ENCODE results near the gene IL1B. TPM values are rescaled to one million over a fixed set of nuclear protein-coding genes. Genes with fewer than 3 reads are reported as not detected.

IL1B gene
- total and polyA plus RNA-seq, 2 experiments from 2014 or later, result 1.1 to 2.4 TPM

GRCh38 chr2:112843288-112843687 is 6.7 kb upstream of the IL1B start:
- Histone ChIP-seq H3K27ac (no peak overlapping the region), H4K20me1 (ENCODE audit: insufficient read depth, poor library complexity, severe bottlenecking) (no peaks in the 10 kb centered on the region), H3K4me2 (no peak overlapping the region), H3K27me3 (no peaks in the 10 kb centered on the region), H3K9me3 (ENCODE audit: low read depth) (no peaks in the 10 kb centered on the region), H3K4me3 (no peak overlapping the region), H2AFZ (no peak overlapping the region), H3K4me1 (ENCODE audit: insufficient read depth) (no peaks in the 10 kb centered on the region), H3K79me2 (no peaks in the 10 kb centered on the region), H3K9me2 (replicated peaks; ENCODE audit: insufficient read depth) (no peaks in the 10 kb centered on the region), H3K36me3 (replicated peaks; ENCODE audit: insufficient read depth, low read depth) (no peaks in the 10 kb centered on the region)
- WGBS (ENCODE audit: low lambda C conversion rate, missing lambda C conversion rate), result 100% methylated on average over 2 of the region's 2 CpGs
- DNase-seq (ENCODE audit: low spot score), result no peak
- TF ChIP-seq EZH2phosphoT487 (IDR thresholded peaks at IDR 0.05; ENCODE audit: low read depth, severe bottlenecking, unreplicated experiment) (no peak), CTCF (IDR thresholded peaks at IDR 0.05; ENCODE audit: poor library complexity) (no peak), EZH2 (IDR thresholded peaks at IDR 0.05; ENCODE audit: borderline replicate concordance) (no peak)

GRCh38 chr2:112841295-112842044 is 4.9 kb upstream of the IL1B start:
- H3K36me3 ChIP-seq (replicated peaks; ENCODE audit: insufficient read depth, low read depth), result no peaks in the 10 kb centered on the region
- H3K9me2 ChIP-seq (replicated peaks; ENCODE audit: insufficient read depth), result no peaks in the 10 kb centered on the region
- H3K4me2 ChIP-seq, result no peak overlapping the region
- no peaks in the 10 kb centered on the region for H3K9me3 ChIP-seq (ENCODE audit: low read depth)
- H3K27me3 ChIP-seq, result no peaks in the 10 kb centered on the region
- H2AFZ ChIP-seq, result no peak overlapping the region
- no peaks in the 10 kb centered on the region for H3K79me2 ChIP-seq
- H3K4me3 ChIP-seq, result no peak overlapping the region
- TF ChIP-seq EZH2phosphoT487 (IDR thresholded peaks at IDR 0.05; ENCODE audit: low read depth, severe bottlenecking, unreplicated experiment), result no peak
- no peak for TF ChIP-seq EZH2 (IDR thresholded peaks at IDR 0.05; ENCODE audit: borderline replicate concordance)
- no peak for TF ChIP-seq CTCF (IDR thresholded peaks at IDR 0.05; ENCODE audit: poor library complexity)
- H4K20me1 ChIP-seq (ENCODE audit: insufficient read depth, poor library complexity, severe bottlenecking), result no peaks in the 10 kb centered on the region
- DNase-seq (ENCODE audit: low spot score), result no peak
- H3K4me1 ChIP-seq (ENCODE audit: insufficient read depth), result peaks cover 6% of the 10 kb centered on the region
- no peak overlapping the region for H3K27ac ChIP-seq
- 97% methylated on average over 5 of the region's 5 CpGs for WGBS (ENCODE audit: low lambda C conversion rate, missing lambda C conversion rate)

GRCh38 chr2:112840068-112840445 is 3.5 kb upstream of the IL1B start:
- Histone ChIP-seq H3K4me2 (no peak overlapping the region), H3K9me2 (replicated peaks; ENCODE audit: insufficient read depth) (no peaks in the 10 kb centered on the region), H3K9me3 (ENCODE audit: low read depth) (no peaks in the 10 kb centered on the region), H3K27ac (no peak overlapping the region), H3K79me2 (no peaks in the 10 kb centered on the region), H4K20me1 (ENCODE audit: insufficient read depth, poor library complexity, severe bottlenecking) (no peaks in the 10 kb centered on the region), H3K27me3 (no peaks in the 10 kb centered on the region), H3K36me3 (replicated peaks; ENCODE audit: insufficient read depth, low read depth) (no peaks in the 10 kb centered on the region), H3K4me3 (no peak overlapping the region), H2AFZ (no peak overlapping the region), H3K4me1 (ENCODE audit: insufficient read depth) (peaks cover 18% of the 10 kb centered on the region)
- TF ChIP-seq EZH2 (IDR thresholded peaks at IDR 0.05; ENCODE audit: borderline replicate concordance) (no peak), EZH2phosphoT487 (IDR thresholded peaks at IDR 0.05; ENCODE audit: low read depth, severe bottlenecking, unreplicated experiment) (no peak), CTCF (IDR thresholded peaks at IDR 0.05; ENCODE audit: poor library complexity) (no peak)
- 100% methylated on average over 1 of the region's 1 CpG for WGBS (ENCODE audit: low lambda C conversion rate, missing lambda C conversion rate)
- DNase-seq (ENCODE audit: low spot score), result no peak
